Ectodermal cell (in vitro differentiated cells): Measurements from ENCODE around the gene VAPA.
"Not testable (repeated sequence)": the region's sequence is repeated elsewhere in the genome, so short reads cannot be mapped to it uniquely, and the experiment has no call there.

Source experiments
- H3K27ac ChIP-seq: 2 replicates; pipeline ENCODE4 v1.7.0; 2013; ENCODE audit warnings: mild to moderate bottlenecking, low read depth, low read length; ENCODE audit not compliant: insufficient read depth, poor library complexity, severe bottlenecking
- H3K27me3 ChIP-seq: 2 replicates; pipeline ENCODE4 v1.7.0; 2013; ENCODE audit warnings: mild to moderate bottlenecking, low read length; ENCODE audit not compliant: insufficient read depth, control insufficient read depth, poor library complexity, severe bottlenecking
- H3K36me3 ChIP-seq: one replicate; pipeline ENCODE4 v1.7.0; 2013; ENCODE audit warnings: low read length; ENCODE audit not compliant: control insufficient read depth, insufficient read depth
- H3K4me1 ChIP-seq: one replicate; pipeline ENCODE4 v1.7.0; 2013; ENCODE audit warnings: low read length; ENCODE audit not compliant: control insufficient read depth, insufficient read depth
- H3K4me3 ChIP-seq: 2 replicates; pipeline ENCODE4 v1.7.0; 2013; ENCODE audit warnings: low read depth, low read length, control low read depth; ENCODE audit not compliant: insufficient read depth
- H3K9me3 ChIP-seq: 2 replicates; pipeline ENCODE4 v1.7.0; 2013; ENCODE audit warnings: mild to moderate bottlenecking, low read length, moderate library complexity; ENCODE audit not compliant: control insufficient read depth
- WGBS, 2 experiments: methylation state at CpG; one replicate each; pipeline ENCODE4 v1.1.7; 2013; ENCODE audit warnings: missing lambda C conversion rate in 2 of 2; 5-methylcytosine and 5-hydroxymethylcytosine counted together

VAPA gene

GRCh38 chr18:9901377-9901776 is 12.4 kb upstream of the VAPA start:
- no peaks in the 10 kb centered on the region for H3K9me3 ChIP-seq
- no peaks in the 10 kb centered on the region for H3K36me3 ChIP-seq
- H3K4me1 ChIP-seq = no peaks in the 10 kb centered on the region
- H3K27me3 ChIP-seq = no peaks in the 10 kb centered on the region
- H3K4me3 ChIP-seq = no peak overlapping the region
- WGBS, 2 experiments = 97% methylated on average over 2 of the region's 3 CpGs
- no peak overlapping the region for H3K27ac ChIP-seq

GRCh38 chr18:9902264-9902663 is 11.6 kb upstream of the VAPA start:
- not testable (repeated sequence) for H3K36me3 ChIP-seq, H3K4me3 ChIP-seq, H3K9me3 ChIP-seq, H3K4me1 ChIP-seq, H3K27me3 ChIP-seq, H3K27ac ChIP-seq
- WGBS, 2 experiments = 92 to 93% methylated on average over 14 of the region's 14 CpGs

GRCh38 chr18:9902832-9903231 is 11.0 kb upstream of the VAPA start:
- WGBS, 2 experiments = 80 to 87% methylated on average over 10 of the region's 10 CpGs
- H3K27ac ChIP-seq = no peak overlapping the region

GRCh38 chr18:9905401-9905922 is 8.4 kb upstream of the VAPA start:
- Histone ChIP-seq H3K9me3 (no peaks in the 10 kb centered on the region), H3K27me3 (no peaks in the 10 kb centered on the region), H3K4me1 (no peaks in the 10 kb centered on the region), H3K4me3 (no peak overlapping the region), H3K27ac (no peak overlapping the region), H3K36me3 (no peaks in the 10 kb centered on the region)
- WGBS, 2 experiments = 92% methylated on average over 5 of the region's 5 CpGs

More at GRCh38 chr18:9902832-9903231, 11.0 kb upstream of the VAPA start:
- H3K9me3 ChIP-seq = no peaks in the 10 kb centered on the region
- no peaks in the 10 kb centered on the region for H3K4me1 ChIP-seq
- no peaks in the 10 kb centered on the region for H3K27me3 ChIP-seq
- H3K4me3 ChIP-seq = no peak overlapping the region
- no peaks in the 10 kb centered on the region for H3K36me3 ChIP-seq

- no peaks in the 10 kb centered on the region for H3K36me3 ChIP-seq
- no peaks in the 10 kb centered on the region for H3K4me1 ChIP-seq
- WGBS, 2 experiments = 90 to 94% methylated on average over 3 of the region's 3 CpGs
- H3K27me3 ChIP-seq = no peaks in the 10 kb centered on the region
- no peak overlapping the region for H3K27ac ChIP-seq
- no peaks in the 10 kb centered on the region for H3K9me3 ChIP-seq
- H3K4me3 ChIP-seq = no peak overlapping the region
Measured at GRCh38 chr18:9906481-9906880, 7.3 kb upstream of the VAPA start.

GRCh38 chr18:9907867-9908266 is 5.9 kb upstream of the VAPA start:
- Histone ChIP-seq H3K9me3 (no peaks in the 10 kb centered on the region), H3K27me3 (no peaks in the 10 kb centered on the region), H3K4me3 (no peak overlapping the region), H3K36me3 (no peaks in the 10 kb centered on the region), H3K27ac (no peak overlapping the region), H3K4me1 (peaks cover under 1% of the 10 kb centered on the region)
- 94 to 95% methylated on average over 4 of the region's 4 CpGs for WGBS, 2 experiments

- H3K27me3 ChIP-seq = no peaks in the 10 kb centered on the region
- H3K27ac ChIP-seq = no peak overlapping the region
- peaks cover 2% of the 10 kb centered on the region for H3K4me1 ChIP-seq
- no peak overlapping the region for H3K4me3 ChIP-seq
- no peaks in the 10 kb centered on the region for H3K9me3 ChIP-seq
- H3K36me3 ChIP-seq = no peaks in the 10 kb centered on the region
Measured at GRCh38 chr18:9910071-9910470, 3.7 kb upstream of the VAPA start.

- 93 to 95% methylated on average over 1 of the region's 2 CpGs for WGBS, 2 experiments
- Histone ChIP-seq H3K9me3 (no peaks in the 10 kb centered on the region), H3K36me3 (no peaks in the 10 kb centered on the region), H3K4me1 (peaks cover 2% of the 10 kb centered on the region), H3K4me3 (no peak overlapping the region), H3K27ac (no peak overlapping the region), H3K27me3 (no peaks in the 10 kb centered on the region)
Measured at GRCh38 chr18:9910661-9911060, 3.2 kb upstream of the VAPA start.

GRCh38 chr18:9911226-9911625 is 2.6 kb upstream of the VAPA start:
- whole genome bisulfite sequencing, 2 experiments = 93 to 96% methylated on average over 5 of the region's 5 CpGs
- H3K9me3 ChIP-seq = no peaks in the 10 kb centered on the region

GRCh38 chr18:9912285-9912684 is 1.5 kb upstream of the VAPA start:
- H3K27me3 ChIP-seq, H3K4me1 ChIP-seq, H3K36me3 ChIP-seq, H3K4me3 ChIP-seq, H3K9me3 ChIP-seq, H3K27ac ChIP-seq: not testable (repeated sequence)
- 89 to 92% methylated on average over 1 of the region's 1 CpG for WGBS, 2 experiments

More at GRCh38 chr18:9911226-9911625, 2.6 kb upstream of the VAPA start:
- no peak overlapping the region for H3K27ac ChIP-seq
- H3K27me3 ChIP-seq = no peaks in the 10 kb centered on the region
- H3K4me3 ChIP-seq = no peak overlapping the region
- no peaks in the 10 kb centered on the region for H3K36me3 ChIP-seq
- peaks cover 6% of the 10 kb centered on the region for H3K4me1 ChIP-seq

GRCh38 chr18:9913151-9913525 is 678 bp upstream of the VAPA start:
- H3K4me1 ChIP-seq = peaks cover 6% of the 10 kb centered on the region
- H3K36me3 ChIP-seq = no peaks in the 10 kb centered on the region
- H3K9me3 ChIP-seq = no peaks in the 10 kb centered on the region
- H3K27ac ChIP-seq = no peak overlapping the region
- 12 to 14% methylated on average over 12 of the region's 12 CpGs for WGBS, 2 experiments
- peak overlapping the region; percentile 92 for H3K4me3 ChIP-seq
- H3K27me3 ChIP-seq = no peaks in the 10 kb centered on the region
